Right ventricle myocardium inferior (tissue), 1 donor: ENCODE measurements around the gene LONRF3. TPM values are rescaled to one million over a fixed set of nuclear protein-coding genes. Genes with fewer than 3 reads are reported as not detected.

ENCODE experiments used
- ATAC-seq: fragments of 200-7000 bp; cut with Tn5 transposase; one replicate; pipeline ENCODE4 v1.9.1; 2020; ENCODE audit warnings: mild to moderate bottlenecking, moderate library complexity
- DNase-seq: peaks from one replicate; pipeline ENCODE4 v3.0.0; 2021; ENCODE audit errors: missing footprints
- intact Hi-C: fragments of 100-400 bp; cut with DNase I; formaldehyde crosslinking; loops from one replicate; pipeline ENCODE4 v1.11.0; 2022
- long read RNA-seq: library from polyadenylated mRNA; unstranded; transcript quantifications from one replicate; pipeline ENCODE4 v2.0.0, GENCODE V29; 2021
- total RNA-seq: library from RNA; stranded (reverse); fragmentation: NEBNext Ultra II Directional; extraction: Animal tissue kit (Norgen Biotek cat#: 25700); gene quantifications from one replicate; pipeline ENCODE4 v1.2.1, GENCODE V29; 2021
- donor health status: DM: no; HTN: yes; CAD: no; lungs with severe emphysema.

LONRF3 gene
- total RNA-seq, result 3.0 TPM
- long read RNA-seq, partial matches to known transcripts, result 0 of 1 reads
- long read RNA-seq, other reads (novel, unspliced or antisense), result 1 of 1 reads

- ATAC-seq, result peak; percentile 72
- intact Hi-C loops, result loop anchor here (10.0 kb wide), 1 partner anchor 129 kb away; no protein-coding TSS in a partner anchor
- peak; percentile 91 for DNase-seq
Observed at GRCh38 chrX:118974088-118974907, at the start of gene LONRF3. Gene LONRF3 (plus strand): TSS chrX:118974618. CDS start chrX:118974781, 163 bp downstream.

GRCh38 chrX:118928151-118928550 lies 46.3 kb upstream of the LONRF3 start:
- DNase-seq, result no peak
- ATAC-seq, result no peak
- intact Hi-C loops, result no loop called here

DNA sequence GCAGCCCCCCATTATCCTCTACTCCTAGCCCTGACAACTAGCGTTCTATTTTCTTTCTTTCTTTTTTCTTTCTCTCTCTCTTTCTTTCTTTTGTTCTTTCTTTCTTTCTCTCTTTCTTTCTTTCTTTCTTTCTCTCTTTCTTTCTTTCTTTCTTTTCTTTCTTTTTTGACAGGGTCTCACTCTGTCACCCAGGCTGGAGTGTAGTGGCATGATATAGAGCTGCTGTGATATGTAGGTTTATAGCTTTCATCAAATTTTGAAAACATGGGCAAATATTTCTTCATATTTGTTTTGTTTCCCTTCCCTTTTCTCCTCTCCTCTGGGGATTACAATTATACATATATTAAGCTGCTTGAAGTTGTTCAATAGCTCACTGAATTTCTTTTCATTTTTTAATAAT lies 39.1 kb upstream of the LONRF3 start:
- no peak for ATAC-seq
- intact Hi-C loops, result no loop called here
- no peak for DNase-seq

- DNase-seq, result no peak
- ATAC-seq, result no peak
- intact Hi-C loops, result no loop called here
Observed at GRCh38 chrX:118941147-118941546, 33.3 kb upstream of the LONRF3 start.

DNA sequence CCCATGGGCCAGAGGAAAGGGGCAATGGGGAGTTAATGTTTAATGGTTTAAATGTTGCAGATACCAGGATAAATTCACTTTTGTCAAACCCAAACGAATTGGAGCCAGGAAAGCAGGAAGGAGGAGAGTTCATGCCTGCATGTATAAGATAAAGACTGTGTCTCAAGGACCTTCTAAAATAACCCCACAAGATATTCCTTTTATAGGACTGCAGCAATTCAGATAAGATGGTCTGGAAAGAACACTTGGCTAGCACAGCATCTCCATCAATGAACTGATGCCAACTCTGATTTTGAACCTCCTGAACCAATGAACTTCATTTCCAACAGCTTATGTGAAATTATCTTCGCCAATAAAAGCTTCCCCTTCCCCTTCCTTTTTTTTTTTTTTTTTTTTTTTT lies 31.3 kb upstream of the LONRF3 start:
- ATAC-seq, result no peak
- intact Hi-C loops, result no loop called here
- DNase-seq, result no peak

DNA sequence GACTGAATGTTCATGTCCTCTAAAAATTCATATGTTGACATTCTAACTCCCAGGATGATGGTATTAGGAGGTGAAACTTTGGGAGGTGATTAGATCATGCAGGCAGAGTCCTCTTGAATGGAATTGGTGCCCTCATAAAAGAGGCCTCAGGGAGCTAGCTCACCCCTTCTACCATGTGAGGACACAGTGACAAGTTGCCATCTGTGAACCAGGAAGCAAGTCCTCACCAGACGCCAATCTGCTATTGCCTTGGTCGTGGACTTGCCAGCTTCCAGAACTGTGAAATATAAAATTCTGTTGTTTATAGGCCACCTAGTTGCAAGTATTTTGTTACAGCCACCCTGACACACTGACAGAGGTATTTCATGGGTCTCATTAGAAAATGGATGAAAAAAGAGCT lies 28.5 kb upstream of the LONRF3 start:
- intact Hi-C loops, result no loop called here

DNA sequence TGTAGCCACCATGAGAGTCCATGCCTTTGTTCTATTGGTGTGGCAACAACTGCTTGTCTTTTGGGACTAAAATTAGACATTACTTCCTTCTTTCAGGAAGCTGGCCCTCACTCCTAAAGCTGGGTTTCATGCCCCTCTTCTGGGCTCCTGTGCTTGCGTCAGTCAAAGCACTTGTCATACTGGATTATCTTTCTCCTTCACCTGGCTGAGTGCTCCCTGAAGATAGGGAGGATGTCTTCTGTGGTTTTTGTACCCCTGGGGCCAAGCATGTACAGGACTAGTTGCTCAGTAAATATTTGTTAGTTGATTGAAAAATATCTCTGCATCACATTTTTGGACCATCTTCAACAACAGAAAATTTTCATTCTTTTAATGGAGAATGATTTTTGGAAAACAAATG lies 26.1 kb upstream of the LONRF3 start:
- intact Hi-C loops, result no loop called here
- no peak for ATAC-seq
- DNase-seq, result no peak

More for the DNA sequence above, 28.5 kb upstream of the LONRF3 start:
- ATAC-seq (no peak), DNase-seq (no peak)

DNA sequence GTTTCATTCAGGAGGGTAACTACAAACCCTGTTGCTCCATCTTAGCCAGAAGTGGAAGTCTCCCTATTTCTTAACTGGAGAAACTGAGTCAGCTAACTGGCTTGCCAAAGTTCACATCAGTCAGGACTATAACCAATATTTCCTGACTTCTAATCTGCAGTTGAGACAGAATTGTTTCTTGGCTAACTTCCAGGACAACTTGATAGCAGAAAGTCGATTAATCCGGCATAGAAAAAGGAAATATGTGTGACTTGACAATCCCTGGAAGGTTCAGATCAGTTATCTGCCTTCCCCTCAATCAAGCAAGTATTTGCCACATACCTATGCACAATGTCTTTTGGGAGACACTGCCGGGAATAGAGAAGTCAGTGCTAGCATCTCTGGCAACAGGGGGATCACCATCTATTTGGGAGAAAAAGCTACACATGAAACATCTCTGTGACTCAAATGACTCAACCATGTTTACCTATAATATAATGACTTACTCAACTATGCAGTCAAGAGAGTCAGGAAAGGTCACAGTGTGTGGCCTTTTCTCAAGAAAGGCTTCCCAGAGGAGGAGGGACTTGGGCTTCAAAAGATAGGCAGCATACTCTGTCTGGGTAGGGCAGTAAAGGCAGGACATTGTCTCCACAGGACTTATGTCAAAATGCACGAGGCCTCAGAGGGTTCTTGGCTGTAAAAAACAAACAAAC lies 12.4 kb upstream of the LONRF3 start:
- intact Hi-C loops, result no loop called here
- no peak for ATAC-seq
- DNase-seq, result no peak

DNA sequence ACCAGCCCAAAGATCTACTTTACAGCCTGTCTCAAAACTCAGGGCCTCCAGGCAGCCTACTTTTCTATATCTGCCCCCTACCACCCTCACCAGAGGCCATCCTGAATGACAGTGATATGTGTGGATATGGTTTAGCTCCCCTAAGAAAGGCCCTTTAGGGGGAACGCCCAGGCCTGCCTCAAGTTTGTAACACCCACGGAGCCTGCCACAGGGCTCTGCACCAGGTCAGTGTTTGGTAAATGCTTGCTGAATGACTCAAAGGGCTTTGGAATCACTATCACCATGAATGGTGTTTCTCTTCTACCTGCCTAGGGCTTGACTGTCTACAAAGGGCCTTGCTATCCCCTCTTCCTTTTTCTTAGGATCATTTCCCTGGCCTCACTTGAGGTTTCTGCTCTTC lies 11.3 kb upstream of the LONRF3 start:
- DNase-seq (no peak), ATAC-seq (no peak)
- intact Hi-C loops, result no loop called here

DNA sequence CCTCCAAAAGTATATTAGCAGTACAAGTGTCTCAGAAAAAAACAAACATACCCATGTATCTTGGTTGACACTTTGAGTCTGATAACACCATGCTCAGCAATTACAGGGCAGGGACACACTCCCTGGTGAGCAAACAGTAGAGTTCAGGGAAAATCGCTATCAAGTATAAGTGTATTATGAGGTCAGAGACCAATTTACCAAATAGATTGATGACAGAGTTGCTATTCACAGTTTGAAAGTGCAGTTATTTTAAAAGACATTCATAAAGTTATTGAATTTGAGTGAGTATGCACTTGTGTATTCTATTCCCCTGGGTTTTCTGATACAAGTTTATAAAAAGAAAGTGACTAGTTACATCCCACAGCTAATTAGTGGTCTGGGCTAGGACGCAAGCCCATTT lies 10.2 kb upstream of the LONRF3 start:
- intact Hi-C loops, result no loop called here
- DNase-seq (no peak), ATAC-seq (no peak)

DNA sequence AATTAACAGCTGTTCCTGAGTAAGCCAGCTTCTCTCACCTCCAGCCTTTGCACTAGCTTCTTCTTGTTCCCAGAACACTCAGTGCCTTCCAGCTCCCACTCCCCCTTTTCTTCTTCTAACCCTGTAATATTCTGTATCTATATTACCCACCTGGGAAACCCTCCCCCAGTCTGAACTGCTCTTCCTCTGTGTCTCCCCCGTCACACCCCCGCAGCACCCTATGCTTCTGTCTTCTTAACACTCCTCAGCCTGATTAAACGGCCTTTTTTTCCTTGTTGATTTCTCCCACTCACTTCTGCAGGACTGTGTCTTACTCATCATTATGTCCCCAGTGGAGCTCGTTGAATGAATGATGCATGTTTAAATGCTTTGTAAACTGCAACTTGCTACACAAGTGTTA lies 9.0 kb upstream of the LONRF3 start:
- no peak for DNase-seq
- no peak for ATAC-seq
- intact Hi-C loops, result no loop called here

- ATAC-seq (no peak), DNase-seq (no peak)
- intact Hi-C loops, result no loop called here
Observed at GRCh38 chrX:118968031-118968430, 6.4 kb upstream of the LONRF3 start.

DNA sequence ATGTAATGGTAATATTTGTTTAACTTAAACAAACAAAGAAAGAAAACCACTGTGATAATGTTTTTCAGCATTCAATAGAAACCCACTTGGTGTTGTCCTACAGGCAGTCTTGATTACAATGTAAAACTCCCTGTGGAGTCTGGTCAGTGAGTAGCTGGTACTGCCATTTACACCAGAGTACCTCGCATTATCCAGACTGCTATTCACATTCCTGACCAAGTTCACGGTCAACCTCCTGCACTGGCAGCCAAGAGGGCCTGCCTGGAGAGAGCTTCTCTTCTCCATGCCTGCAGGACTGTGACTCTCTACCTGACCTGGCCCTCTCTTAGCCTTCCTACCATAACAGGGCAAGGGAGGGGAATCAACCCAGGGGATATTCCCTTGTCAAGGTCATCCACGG lies 2.9 kb upstream of the LONRF3 start:
- DNase-seq (no peak), ATAC-seq (no peak)
- intact Hi-C loops, result loop anchor here (10.0 kb wide), 1 partner anchor 127 kb away; no protein-coding TSS in a partner anchor

GRCh38 chrX:118973389-118974087 lies 880 bp upstream of the LONRF3 start:
- DNase-seq (peak; percentile 57), ATAC-seq (no peak)
- intact Hi-C loops, result loop anchor here (10.0 kb wide), 1 partner anchor 129 kb away; no protein-coding TSS in a partner anchor

DNA sequence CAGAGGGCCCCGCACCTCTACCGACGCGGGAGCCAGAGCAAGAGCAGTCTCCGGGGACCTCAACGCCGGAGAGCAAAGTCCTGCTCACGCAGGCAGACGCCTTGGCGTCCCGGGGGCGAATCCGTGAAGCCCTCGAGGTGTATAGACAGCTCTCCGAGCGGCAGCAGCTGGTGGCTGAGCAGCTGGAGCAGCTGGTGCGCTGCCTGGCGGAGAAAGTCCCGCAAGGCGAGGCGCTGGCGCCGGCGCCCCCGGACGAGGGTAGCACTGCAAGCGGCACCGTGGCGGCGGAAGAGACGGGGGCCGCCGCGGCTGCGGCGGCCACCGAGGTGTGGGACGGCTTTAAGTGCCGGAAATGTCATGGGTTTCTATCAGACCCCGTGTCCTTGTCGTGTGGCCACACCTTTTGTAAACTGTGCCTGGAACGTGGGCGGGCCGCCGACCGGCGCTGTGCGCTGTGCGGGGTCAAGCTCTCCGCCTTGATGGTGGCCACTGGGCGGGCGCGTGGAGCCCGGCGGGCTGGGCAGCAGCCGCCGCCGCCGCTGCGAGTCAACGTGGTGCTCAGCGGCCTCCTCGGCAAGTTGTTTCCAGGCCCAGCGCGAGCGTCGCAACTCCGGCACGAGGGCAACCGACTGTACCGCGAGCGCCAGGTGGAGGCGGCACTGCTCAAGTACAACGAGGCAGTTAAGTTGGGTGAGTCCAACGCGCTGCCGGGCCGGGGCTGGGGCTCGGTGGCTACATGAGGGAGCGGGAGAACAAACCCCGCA lies 672 bp downstream of the LONRF3 start:
- intact Hi-C loops, result loop anchor here (10.0 kb wide), 1 partner anchor 130 kb away; no protein-coding TSS in a partner anchor
- DNase-seq (peak; percentile 62), ATAC-seq (peak; percentile 37)

DNA sequence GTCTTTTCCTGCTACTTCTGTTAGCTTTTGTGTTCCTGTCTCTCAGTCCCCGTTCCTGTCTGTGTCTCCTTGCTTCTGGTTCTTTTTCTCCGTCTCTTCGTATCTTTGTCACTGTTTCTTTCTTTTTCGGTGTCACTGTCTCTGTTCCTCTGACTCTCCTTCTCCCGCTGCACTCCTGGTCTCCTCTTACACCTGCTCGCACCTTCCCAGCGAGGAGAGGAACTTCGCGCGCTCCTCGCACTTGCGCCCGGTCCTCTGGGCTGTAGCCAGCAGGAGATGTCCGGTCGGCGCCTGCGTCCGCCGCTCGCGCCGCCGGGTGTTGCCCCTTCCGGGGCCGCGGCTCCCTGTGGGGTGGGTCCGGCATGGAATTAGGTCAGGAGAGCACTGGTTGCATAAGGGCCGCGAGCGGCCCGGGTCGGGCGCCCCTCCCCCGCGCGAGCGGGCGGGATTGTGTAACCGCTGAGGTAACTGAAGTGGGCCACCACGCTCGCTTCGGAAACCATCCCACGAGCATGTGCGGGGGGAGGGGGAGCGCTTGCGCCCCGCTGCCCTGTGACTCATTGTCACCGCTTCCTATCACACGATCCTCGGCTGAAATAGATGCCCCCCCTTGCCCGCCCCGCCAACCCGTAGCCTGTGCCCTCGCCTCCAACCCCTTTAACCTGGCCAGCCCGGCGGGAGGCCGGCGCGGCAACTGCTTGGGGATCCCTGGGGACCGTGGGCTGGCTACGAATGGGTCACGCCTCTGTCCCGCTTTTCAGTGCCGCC lies 1.6 kb downstream of the LONRF3 start:
- ATAC-seq, result peak; percentile 85
- peak; percentile 83 for DNase-seq
- intact Hi-C loops, result loop anchor here (10.0 kb wide), 1 partner anchor 131 kb away; no protein-coding TSS in a partner anchor

DNA sequence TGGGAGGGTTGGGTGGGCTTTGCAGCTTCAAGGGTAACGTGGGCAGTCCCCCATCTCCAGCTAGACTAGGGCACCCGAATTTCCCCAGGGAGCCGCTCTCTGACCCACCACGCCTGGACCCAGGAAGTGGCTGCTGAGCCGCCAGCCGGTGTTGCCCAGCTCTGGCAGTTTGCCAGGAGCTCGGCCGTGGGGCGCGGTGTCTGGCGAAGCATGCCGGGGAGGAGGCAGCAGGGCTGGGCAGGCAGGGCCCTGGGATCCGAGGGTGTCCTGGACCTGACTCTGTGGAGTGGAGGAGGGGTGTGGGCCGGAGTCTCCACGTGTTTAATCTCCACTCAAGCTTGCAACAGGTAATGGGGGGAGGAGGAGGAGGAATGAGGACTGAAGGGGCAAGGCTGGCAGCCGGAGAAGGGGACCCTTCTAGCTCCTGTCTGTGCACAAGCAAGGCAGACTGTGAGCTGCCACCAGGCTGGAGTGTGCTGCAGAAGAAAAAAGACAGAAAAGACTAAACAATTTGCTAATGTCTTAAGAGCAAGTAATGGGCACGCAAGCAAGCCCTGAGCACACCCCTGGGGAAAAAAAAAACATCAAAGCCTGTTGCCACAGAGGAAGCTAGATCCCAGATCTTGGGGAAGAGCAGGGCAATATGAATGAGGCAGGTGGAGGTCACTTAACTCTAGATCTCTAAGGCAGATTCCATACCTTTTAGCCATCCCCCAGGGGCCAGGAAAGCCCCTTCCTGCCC lies 2.4 kb downstream of the LONRF3 start:
- peak; percentile 76 for DNase-seq
- no peak for ATAC-seq
- intact Hi-C loops, result loop anchor here (10.0 kb wide), 1 partner anchor 132 kb away; no protein-coding TSS in a partner anchor
